HEK293T (cell line): ENCODE data around the gene FBXW5.

ENCODE experiments used
- BHLHE40 ChIP-seq: fragments of 450-650 bp; IDR thresholded peaks from 2 replicates; pipeline ENCODE4 v1.6.1; 2016; ENCODE audit warnings: mild to moderate bottlenecking, moderate library complexity, borderline replicate concordance
- CTBP1 ChIP-seq: fragments of 450-650 bp; IDR thresholded peaks from 2 replicates; pipeline ENCODE4 v1.6.1; 2016; ENCODE audit warnings: borderline replicate concordance
- ELF4 ChIP-seq: fragments of 450-650 bp; IDR thresholded peaks from 2 replicates; pipeline ENCODE4 v1.6.1; 2017; ENCODE audit warnings: antibody characterized with exemption
- FOXK2 ChIP-seq: fragments of 450-650 bp; IDR thresholded peaks from 2 replicates; pipeline ENCODE4 v1.6.1; 2016; ENCODE audit warnings: mild to moderate bottlenecking
- FOXM1 ChIP-seq: fragments of 450-650 bp; IDR thresholded peaks from 2 replicates; pipeline ENCODE4 v1.6.1; 2017; ENCODE audit warnings: mild to moderate bottlenecking, borderline replicate concordance
- HDGF ChIP-seq: fragments of 450-650 bp; IDR thresholded peaks from 2 replicates; pipeline ENCODE4 v1.6.1; 2017; ENCODE audit warnings: antibody characterized with exemption, borderline replicate concordance
- LEF1 ChIP-seq: fragments of 450-650 bp; IDR thresholded peaks from 2 replicates; pipeline ENCODE4 v1.6.1; 2017; ENCODE audit warnings: mild to moderate bottlenecking, borderline replicate concordance
- NFRKB ChIP-seq: fragments of 450-650 bp; IDR thresholded peaks from 2 replicates; pipeline ENCODE4 v1.6.1; 2016; ENCODE audit warnings: mild to moderate bottlenecking, moderate library complexity
- PKNOX1 ChIP-seq: fragments of 450-650 bp; IDR thresholded peaks from 2 replicates; pipeline ENCODE4 v1.6.1; 2016
- SP1 ChIP-seq: fragments of 450-650 bp; IDR thresholded peaks from 2 replicates; pipeline ENCODE4 v1.6.1; 2017
- ZNF384 ChIP-seq: fragments of 450-650 bp; IDR thresholded peaks from 2 replicates; pipeline ENCODE4 v1.6.1; 2016

GRCh38 chr9:136990242-136990911 lies 45.8 kb upstream of the FBXW5 start:
- TF ChIP-seq ZNF384 (no peak), PKNOX1 (no peak), NFRKB (no peak), CTBP1 (no peak), FOXM1 (no peak), SP1 (no peak), ELF4 (no peak), LEF1 (no peak), BHLHE40 (no peak), FOXK2 (no peak), HDGF (no peak)
